Activated CD8-positive, alpha-beta memory T cell treated with anti-CD3 and anti-CD28 coated beads, Interleukin-2, amount 50 U/mL, for 4 hours (primary cell): ENCODE data around the gene CNTN4.
"Not testable (repeated sequence)": the region's sequence is repeated elsewhere in the genome, so short reads cannot be mapped to it uniquely, and the experiment has no call there.

Source experiments
- DNase-seq: peaks from one replicate; pipeline ENCODE4 v3.0.0-alpha.2; 2020

CNTN4 gene

DNA sequence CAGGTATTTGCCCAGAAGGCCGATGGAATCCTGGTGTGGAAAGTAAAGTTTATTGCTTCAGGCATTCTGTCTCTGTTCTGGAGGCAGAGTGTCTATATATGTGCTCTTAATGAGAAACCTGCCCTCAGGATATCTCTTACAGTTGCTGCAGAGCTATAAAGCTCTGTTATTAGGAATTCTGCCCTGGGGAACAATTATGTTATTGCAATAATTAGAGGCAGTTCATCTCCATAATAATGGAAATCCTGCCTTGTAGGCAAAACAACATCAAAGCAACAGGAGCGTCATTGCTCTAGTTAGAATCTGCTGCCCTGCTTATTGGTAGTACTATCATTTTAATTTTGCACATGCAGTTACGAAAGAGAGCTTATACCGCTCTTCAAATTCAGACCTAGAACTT lies 835.9 kb downstream of the CNTN4 start:
- DNase-seq = no peak

DNA sequence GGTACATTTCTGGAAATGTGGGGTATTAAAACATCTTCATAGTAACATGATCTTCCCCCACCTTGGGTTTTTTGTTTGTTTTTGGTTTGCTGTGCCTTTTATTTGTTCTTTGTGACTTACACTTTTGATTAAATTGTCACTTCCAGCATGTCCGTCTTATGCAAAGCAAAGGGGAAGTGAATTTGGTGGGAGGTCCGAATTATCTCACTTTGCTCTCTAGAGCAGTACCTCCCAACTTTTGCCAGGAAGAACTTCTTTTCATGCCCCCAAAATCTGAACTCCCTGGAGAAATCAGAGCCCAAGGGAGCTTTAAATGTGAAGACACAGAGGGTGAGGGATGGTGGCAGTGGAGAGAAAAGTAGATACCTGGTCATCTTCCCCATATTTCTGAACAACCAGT lies 838.4 kb downstream of the CNTN4 start:
- no peak for DNase-seq

DNA sequence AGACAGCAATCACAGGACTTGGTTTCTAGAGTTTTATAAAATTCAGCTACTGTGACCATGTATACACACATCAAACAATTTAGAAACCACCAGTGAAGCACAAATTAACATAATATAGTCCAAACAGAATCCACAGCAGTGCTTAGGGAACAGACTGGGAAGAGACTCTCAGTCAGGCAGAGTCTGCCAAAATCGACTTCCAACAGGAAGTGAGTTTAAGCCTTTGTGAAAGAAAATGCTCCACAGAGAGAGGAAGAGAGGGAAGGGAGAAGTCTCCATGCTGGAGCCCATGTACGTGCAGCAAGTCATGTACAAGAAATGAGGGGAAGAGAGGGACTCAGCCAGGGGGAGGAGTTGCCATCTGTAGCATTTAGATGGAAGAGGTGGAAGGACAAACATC lies 838.9 kb downstream of the CNTN4 start:
- no peak for DNase-seq

DNA sequence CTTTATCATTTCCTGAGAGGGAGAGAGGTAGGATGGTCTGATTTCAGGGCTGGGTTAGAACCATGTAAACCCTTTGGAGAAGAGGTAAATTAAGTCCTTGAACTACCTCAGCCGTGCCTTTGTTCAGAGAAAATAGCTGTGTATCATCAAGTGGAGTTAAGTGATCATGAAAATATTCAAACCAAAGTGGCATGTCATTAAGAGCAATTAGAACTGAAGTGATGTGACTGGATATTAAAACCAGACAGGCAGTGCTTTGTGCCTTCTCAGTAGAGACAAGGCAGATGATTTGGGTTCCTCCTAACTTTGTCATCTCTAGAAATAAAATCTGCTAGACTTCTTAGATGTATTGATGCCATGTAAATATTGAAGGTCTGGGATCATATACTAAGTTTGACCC lies 840.0 kb downstream of the CNTN4 start:
- no peak for DNase-seq

DNA sequence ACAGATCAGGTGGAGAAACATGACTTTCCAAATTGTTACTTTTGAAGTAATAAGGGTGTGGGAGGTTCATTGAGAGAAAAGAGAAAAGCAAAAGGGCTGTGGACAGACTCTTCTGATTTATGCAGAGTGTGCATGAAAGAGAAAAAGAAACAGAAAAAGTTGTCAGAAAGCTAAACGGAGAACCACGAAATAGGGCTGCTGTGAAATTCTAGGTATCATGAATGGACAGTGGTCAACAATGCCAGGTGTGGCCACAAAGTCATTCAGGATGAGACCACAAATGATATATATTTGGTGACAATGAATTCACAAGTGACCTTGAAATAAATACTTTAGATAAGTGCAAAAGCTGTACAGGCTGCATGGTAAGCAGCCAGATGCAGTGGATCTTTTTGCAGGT lies 841.4 kb downstream of the CNTN4 start:
- DNase-seq = no peak

DNA sequence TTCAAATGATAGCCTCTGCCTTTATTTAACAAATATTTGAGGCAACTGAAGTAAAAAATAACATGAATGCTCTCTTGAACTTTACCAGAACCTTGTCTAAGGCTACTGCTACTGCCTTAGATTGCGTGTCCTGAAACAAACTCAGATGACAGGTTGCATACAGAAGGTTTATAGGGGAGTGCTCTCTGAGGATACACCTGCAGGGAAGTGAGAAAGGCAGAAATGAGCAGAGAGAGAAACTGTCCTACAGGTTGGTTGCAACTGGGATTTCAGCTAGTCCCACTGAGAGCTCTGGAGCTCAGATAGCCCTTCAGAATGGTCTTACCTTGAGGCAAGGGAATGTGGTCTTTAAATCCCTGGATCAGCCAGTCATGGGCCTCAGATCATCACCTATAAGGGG lies 846.0 kb downstream of the CNTN4 start:
- DNase-seq = no peak

DNA sequence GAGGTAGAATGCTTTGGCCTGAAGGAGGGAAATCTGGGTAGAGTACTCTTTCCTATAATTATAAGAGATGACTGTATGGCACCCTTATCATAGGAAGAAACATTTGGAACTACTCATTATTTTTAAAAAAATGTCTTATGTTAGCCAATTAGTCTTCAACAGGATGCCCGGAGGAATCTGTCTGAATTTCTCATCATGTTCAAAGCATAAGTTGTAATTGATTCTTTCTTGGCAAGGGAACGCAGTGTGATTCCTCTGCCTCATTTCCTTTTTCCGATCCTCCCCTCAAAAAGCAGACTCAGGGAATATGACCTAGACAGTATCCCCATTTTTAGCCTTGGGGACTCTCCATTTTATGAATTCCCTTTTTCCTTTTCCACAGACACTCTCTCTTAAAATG lies 846.5 kb downstream of the CNTN4 start:
- DNase-seq = no peak

DNA sequence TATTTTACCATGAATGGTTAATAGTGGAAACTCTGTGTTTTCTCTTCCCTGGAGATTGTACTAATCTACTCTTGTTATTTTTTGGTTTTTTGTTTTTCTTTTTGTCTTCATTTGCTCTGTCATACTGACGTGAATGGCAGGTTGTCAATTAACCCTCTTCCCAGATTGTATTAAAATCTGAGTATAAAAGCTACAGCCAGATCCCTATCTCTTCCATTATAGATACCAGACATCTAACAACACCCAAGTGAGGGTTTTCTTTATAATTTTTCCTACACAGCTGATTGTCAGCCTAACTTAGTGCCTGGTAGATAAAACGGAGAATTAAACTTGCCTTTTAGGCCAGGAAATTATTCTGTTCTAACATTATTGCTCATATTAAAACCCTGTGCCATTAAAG lies 848.9 kb downstream of the CNTN4 start:
- no peak for DNase-seq

DNA sequence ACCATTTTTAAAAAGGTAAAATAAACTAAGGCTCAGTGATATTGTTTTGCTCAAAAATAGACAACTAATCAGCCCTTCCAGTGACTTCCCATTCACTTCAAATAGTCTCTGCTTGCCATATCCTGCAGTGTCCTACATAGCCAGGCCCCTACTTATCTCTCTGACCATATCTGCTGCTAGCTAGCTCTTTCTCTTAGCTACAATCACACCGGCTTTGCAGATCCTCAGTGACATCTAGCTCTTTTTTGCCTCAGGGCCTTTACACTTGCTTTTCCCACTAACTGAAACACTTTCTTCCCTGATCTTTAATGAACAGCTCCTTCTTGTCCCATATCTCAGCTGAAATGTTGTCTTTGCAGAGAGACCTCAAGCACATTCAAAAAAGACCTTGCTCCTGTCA lies 850.2 kb downstream of the CNTN4 start:
- DNase-seq = no peak

DNA sequence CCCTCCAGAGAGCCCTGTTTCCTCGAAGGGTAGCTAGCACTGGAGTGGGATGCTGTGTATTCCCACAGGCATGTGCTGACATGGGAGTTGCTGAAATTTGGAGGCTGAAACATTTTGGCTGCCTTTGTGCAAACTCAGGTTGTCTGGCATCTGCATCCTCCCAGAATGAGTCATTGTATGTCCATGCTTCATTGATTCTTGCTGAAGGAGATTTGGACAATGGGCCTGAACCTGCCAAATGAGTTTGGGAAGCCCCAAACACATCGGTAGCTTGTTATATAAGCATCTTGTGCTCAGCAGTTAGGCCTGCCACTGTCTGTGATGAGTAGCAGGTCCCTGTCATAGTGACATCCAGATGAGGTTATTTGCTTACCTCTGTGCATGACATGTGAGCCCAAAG lies 851.5 kb downstream of the CNTN4 start:
- no peak for DNase-seq

DNA sequence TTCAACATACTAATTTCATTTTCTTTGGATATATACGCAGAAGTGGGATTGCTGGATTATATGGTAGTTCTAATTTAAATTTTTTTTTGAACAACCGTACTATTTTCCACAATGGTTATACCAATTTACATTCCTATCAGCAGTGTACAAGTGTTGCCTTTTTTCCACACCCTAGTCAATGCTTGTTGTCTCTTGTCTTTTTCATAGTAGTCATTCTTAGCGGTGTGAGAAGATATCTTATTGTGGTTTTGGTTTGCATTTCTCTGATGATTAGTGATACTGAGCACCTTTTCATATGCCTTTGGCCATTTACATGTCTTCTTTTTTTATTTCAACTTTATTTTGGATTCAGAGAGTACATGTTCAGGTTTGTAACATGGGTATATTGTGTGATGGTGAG lies 858.4 kb downstream of the CNTN4 start:
- no peak for DNase-seq

DNA sequence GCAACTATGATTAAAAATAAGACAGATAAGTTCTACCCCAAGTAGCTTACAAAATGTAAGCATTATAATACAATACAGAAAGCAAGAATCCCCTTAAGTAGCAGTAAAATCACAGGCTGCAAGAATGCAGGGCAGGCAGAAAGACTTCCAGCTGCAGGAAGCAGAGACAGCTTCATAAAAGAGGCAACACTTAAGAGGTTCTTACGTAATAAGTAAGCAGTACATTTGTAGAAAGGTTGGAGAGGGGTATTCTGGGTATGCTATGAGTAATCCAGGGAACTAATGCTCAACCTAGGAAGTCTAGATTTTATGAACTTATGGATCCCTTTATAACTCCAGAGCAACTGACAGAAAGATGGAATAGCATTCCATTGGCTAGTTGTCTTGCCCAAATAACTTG lies 859.9 kb downstream of the CNTN4 start:
- no peak for DNase-seq

DNA sequence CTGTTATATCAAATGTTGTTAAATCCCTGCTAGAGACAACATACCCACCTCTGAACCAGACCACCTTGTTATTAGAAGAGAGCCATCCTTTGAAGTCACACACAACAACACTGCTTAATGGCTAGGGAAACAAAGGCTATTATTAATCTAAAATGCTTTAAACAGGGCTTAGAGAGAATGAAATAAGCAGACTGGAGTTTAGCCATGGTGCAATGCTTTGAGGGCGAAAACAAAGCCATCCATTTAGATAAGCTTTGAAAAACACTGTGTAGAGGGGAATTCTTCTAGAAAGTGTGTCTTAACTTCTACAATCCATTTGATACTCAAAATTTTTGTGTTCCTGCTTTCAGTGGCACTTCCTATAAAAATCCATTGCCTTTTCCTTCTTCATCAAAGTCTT lies 862.9 kb downstream of the CNTN4 start:
- no peak for DNase-seq

DNA sequence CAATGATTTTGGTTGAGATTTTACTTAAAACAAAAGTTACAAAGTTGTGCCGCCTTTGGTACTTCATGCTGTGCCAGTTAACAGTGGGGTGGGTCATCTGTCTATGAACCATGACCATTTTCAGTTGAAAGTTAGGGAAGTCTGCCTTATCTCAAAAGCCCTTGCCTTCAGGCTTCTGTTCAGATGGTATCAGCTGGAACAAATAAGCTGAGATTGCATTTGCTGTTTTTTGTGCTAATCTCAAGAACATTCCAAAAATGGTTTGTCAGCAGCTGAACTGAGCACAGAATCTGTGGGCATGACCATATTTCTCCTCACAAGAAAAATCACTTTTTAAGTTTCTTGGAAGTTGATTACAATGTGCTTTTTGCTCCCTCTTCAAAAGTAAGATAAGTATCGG lies 869.2 kb downstream of the CNTN4 start:
- DNase-seq = no peak

DNA sequence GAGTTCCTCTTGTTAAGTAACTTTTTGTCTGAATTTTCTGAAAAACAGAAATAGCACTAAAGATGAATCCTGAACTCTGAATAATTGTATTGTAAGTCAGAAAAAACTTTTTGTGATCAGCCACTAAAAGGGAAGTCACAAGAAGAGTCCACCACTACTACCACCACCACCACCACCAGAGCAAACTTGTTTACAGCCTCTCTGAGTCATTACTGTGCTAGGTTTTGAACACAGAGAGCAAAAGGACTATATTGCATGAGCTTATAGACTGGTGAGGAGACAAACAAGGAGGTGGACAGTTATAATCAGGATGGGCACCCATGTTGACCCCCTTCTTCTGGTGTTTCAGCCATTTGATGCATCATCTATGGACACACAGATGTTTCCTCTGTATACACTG lies 869.8 kb downstream of the CNTN4 start:
- DNase-seq = no peak

DNA sequence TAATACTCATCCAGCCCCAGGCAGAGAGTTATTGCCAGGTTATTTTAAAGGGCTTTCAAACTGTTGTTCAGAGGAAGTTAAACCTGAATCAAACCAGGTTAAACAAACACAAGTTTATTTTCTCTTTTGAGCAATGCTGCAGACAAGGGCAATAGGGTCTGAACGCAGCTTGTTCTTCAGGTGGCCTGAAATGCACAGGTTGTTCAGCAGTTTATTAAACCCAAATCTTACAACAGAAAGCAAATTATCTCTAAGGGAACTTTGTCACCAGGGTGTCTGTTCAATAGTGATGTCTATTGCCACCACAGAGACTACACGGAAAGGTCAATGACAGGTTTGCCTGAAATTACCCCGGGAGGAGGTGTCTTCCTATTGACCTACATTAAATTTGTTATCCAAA lies 877.5 kb downstream of the CNTN4 start:
- DNase-seq = no peak

DNA sequence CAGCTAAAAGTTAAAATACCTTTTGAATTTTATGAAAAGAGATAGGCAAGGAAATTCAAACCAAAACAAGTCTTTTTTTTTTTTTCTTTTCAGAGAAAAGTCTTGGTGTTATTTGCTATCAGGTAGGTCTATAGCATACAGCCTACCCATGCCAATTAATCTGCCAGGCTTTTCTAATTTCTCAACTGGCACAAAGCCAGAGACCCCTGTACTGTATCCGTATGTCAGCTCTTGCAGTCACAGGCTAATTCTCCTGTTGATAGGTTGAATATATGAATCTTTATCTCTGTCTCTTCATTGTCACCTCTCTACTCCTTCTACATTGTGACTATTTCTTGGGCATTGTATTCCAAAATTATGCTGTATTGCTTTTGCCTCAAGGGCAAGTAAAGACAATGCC lies 878.1 kb downstream of the CNTN4 start:
- no peak for DNase-seq

DNA sequence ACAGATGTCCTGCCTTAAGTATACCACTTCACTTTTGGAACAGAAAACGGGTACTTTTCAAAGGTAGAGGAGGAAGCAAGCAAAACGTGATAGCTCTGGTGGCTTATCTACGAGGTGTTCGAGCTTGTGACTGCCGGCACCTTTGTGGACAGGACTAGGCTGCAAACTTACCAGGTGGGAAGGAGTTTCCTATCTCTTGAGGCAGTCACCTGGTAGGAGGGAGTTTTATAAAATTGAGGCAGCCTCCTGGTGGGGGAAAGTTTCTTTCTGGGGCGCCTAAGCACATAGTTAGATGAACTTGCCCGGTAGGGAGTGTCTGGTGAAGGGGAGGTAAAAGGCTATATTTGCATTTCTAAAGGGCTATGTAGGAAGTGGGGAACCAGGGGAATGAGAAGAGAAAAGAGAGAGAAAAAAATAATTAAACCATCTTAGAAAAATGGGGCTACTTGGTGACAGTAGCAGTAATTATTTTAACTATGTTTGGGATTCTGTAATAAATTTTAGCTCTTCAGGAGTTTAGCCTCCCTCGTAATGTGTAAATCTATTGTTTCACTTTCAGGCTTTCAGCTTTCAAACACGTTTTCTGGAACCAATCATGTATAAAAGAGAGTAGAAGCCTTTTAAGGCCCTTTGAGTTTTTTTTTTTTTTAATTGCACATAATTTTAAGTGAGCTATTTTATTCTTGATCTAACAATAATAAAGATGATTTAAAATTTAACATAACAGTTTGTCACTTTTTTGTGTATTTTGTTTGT lies 880.5 kb downstream of the CNTN4 start:
- DNase-seq = no peak

DNA sequence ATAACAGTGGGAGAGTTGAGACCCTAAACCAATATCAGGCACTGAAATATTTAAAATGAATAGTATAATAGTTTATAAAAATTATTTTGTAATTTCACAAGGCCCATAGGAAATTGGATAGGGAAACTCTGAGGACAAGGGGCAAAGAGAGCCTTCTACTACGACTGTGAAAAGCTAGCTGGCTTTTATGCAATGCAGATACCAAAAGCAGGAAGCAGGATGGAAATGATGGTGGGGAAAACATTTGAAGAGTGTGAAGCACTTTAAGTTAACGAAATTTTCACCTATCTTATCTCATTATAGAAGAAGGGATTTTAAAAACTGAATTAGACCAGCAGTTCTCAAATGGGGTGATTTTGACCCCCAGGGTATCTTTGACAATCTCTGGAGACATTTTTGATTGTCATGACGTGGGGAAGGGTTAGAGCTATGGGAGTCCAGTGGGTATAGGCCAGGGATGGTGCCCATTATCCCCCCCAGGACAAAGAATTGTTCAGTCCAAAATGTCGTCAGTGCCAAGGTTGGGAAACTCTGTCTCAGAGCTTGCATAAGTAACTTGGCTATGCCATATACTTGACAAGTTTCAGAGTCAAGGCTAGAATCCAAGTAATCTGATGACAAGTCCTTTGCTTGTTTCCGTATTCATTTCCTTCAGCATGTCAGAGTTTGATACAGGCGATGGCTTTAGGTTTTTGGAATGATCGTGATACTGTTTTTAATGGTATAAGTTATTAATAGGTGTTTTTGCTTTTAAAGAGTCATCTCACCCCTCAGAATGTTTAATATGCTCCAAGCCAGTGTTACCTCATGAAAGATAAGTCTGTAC lies 885.6 kb downstream of the CNTN4 start:
- no peak for DNase-seq

DNA sequence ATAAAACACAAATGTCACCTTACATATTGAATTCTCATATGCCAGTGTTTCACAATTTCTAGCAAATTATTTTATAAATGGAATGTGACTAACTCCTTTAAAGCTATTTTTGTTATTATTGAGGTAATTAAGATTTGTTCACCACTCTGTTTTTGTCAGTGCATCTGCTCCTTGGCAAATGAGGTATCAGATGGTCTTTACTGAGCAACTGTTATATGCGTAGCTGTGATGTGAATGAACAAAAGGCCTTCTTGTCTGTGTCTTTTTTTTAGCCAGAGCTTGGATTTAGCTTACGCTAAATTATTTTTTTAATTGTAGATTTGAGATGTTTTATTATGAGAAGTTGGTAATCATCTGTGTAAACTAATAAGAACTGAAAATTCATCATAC lies 886.2 kb downstream of the CNTN4 start:
- DNase-seq = no peak

DNA sequence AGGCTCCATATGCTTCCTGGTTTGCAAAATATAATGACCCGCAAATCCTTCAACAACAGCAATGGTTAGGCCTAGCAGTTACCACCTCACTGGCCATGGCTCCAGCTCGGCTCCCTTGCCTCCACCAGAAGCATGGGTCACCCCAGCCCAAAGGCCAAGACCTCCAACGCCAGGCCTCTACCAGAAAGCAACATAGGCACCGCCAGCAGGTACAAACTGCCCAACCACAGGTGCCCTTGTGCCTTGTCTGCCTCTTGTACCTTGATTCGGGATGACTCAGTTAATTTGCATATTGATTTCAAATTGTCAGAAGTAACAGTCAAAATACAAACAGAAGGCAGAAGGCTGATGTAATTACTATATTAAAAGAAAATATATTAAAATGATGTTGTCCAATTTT lies 886.8 kb downstream of the CNTN4 start:
- no peak for DNase-seq

DNA sequence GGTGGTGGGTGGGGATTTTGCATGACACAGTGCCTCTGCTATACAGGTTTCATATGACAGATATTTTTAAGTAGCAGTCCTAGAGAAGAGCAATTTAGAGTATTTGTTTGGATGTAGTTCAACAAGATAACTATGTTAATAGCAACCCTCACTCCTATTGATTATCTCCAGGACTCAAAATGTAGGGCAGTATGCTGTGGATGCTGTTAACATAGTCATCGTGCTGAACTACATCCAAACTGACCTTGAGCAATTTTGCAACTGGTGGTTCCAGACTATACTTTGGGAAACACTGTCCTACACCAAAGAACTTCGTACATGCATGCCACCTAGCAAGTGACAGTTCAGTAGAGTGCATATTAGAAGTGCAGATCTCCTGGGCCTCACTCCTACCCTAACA lies 893.9 kb downstream of the CNTN4 start:
- no peak for DNase-seq

DNA sequence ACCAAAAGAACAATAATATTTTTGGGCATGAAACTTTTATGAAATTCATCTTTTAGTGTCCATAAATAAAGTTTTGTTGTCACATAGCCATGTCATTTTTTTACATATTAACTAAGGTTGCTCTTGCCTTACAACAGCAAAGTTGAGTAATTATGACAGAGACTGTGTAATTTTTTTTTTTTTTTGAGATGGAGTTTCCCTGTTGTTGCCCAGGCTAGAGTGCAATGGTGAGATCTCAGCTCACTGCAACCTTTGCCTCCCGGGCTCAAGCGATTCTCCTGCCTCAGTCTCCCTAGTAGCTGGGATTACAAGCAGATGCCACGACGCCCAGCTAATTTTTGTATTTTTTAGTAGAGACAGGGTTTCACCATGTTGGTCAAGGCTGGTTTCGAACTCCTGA lies 894.5 kb downstream of the CNTN4 start:
- not testable (repeated sequence) for DNase-seq

DNA sequence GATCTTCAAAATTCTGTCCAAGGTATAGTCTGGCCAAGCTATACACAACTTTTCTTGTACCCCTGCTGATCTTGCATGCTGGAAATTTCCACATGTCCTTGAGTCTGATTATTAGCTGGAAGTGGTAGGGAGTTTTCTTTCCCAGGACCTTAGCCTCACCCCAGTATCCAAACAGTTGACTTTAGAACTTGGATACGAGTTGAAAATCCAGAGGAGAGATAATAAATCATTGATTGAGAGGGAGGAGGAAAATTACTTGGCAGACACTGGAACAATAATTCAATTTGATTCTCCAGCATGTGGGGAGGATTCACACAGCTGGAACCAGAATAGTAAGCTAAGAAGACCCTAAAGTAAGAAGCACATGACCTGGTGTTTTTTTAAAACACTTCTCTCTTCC lies 895.1 kb downstream of the CNTN4 start:
- DNase-seq = no peak

DNA sequence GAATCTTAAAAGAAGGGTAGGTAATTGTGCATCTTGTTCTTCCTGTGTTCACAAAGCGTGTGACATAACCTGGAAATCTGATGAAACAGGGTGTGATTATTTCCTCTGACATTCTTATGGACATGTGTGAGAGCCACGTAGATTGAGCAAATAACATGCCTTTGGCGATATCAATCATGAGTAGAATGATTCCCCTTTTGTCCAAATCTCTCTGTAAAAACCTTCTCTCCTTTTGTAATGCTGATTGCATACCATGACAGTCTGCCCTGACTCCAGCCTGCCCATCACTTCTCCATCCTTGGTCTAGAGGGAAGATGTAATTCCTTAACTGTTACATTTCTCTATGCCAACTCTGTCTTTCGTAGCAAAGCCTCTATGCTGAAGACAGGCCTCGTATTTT lies 896.5 kb downstream of the CNTN4 start:
- DNase-seq = no peak
